Immature natural killer cell (primary cell): ENCODE results near the gene NELFA. TPM values are rescaled to one million over a fixed set of nuclear protein-coding genes. Genes with fewer than 3 reads are reported as not detected.

ENCODE experiments used
- DNase-seq, 3 donors: peaks; one replicate each; pipeline ENCODE4 v3.0.0; 2022; ENCODE audit warnings: mixed read lengths in 1 of 3
- H3K27ac Mint-ChIP-seq, 6 donors: one replicate each; pipeline ENCODE4 v1.8.0; 2020; ENCODE audit warnings: mixed read lengths in 6 of 6, mild to moderate bottlenecking in 5 of 6, inconsistent platforms in 4 of 6, moderate library complexity in 3 of 6
- H3K27me3 Mint-ChIP-seq, 3 donors: one replicate each; pipeline ENCODE4 v1.8.0; 2020 to 2021; ENCODE audit warnings: low read depth in 3 of 3, mild to moderate bottlenecking in 3 of 3, mixed read lengths in 3 of 3, moderate library complexity in 3 of 3, inconsistent platforms in 1 of 3
- H3K36me3 Mint-ChIP-seq, 3 donors: one replicate each; pipeline ENCODE4 v1.8.0; 2020; ENCODE audit warnings: mixed read lengths in 3 of 3, inconsistent platforms in 2 of 3, mild to moderate bottlenecking in 2 of 3
- H3K4me1 Mint-ChIP-seq, 2 donors: one replicate each; pipeline ENCODE4 v1.8.0; 2020; ENCODE audit warnings: inconsistent platforms in 2 of 2, mild to moderate bottlenecking in 2 of 2, mixed read lengths in 2 of 2, moderate library complexity in 1 of 2
- H3K4me3 Mint-ChIP-seq, 5 donors: one replicate each; pipeline ENCODE4 v1.8.0; 2020; ENCODE audit warnings: mild to moderate bottlenecking in 5 of 5, mixed read lengths in 5 of 5, inconsistent platforms in 3 of 5, moderate library complexity in 3 of 5
- H3K9me3 Mint-ChIP-seq, 6 donors: one replicate each; pipeline ENCODE4 v1.8.0; 2020; ENCODE audit warnings: mild to moderate bottlenecking in 6 of 6, mixed read lengths in 6 of 6, inconsistent platforms in 4 of 6, moderate library complexity in 3 of 6
- polyA plus RNA-seq, 3 donors: library from polyadenylated mRNA; unstranded; fragments of 300-500 nt; fragmentation: Illumina TruSeq; gene quantifications; one replicate each; pipeline ENCODE4 v1.2.3, GENCODE V29; 2021

NELFA gene
- 10 to 100 TPM in 2 of 3 donors, 1 to 10 TPM in 1; 6.0 to 28.6 (median 10.2) TPM for polyA plus RNA-seq

GRCh38 chr4:2008921-2009650 is at the start of gene NELFA:
NELFA (minus strand) TSS chr4:2008974; CDS start chr4:2008959, 15 bp downstream.
- DNase-seq = peak; percentile 96
- H3K27ac Mint-ChIP-seq = peak within 1 kb of the TSS; percentile 90 to 96 (median 93)
- peaks cover 27 to 38% of the 10 kb centered on the region in 2 donors for H3K4me1 Mint-ChIP-seq
- H3K36me3 Mint-ChIP-seq = peaks cover 0 to 8% (median 0%) of the 10 kb centered on the region in 3 donors
- peak within 1 kb of the TSS; percentile 86 to 95 (median 93) for H3K4me3 Mint-ChIP-seq
- no peaks in the 10 kb centered on the region for H3K9me3 Mint-ChIP-seq
- H3K27me3 Mint-ChIP-seq = peaks cover 6 to 20% (median 15%) of the 10 kb centered on the region in 3 donors

- DNase-seq = no peak
- H3K4me3 Mint-ChIP-seq = peak overlapping the region; percentile 42 to 79 (median 67)
- no peaks in the 10 kb centered on the region for H3K36me3 Mint-ChIP-seq
- H3K27me3 Mint-ChIP-seq = peaks cover 2 to 18% (median 8%) of the 10 kb centered on the region in 3 donors
- H3K27ac Mint-ChIP-seq = no peak overlapping the region
- peaks cover 0 to 3% of the 10 kb centered on the region in 2 donors for H3K4me1 Mint-ChIP-seq
- peaks cover 0 to under 1% (median 0%) of the 10 kb centered on the region in 6 donors for H3K9me3 Mint-ChIP-seq
Observed at GRCh38 chr4:2057382-2058065, 48.8 kb upstream of the NELFA start.

- no peaks in the 10 kb centered on the region for H3K36me3 Mint-ChIP-seq
- peaks cover 2 to 22% (median 13%) of the 10 kb centered on the region in 3 donors for H3K27me3 Mint-ChIP-seq
- H3K4me1 Mint-ChIP-seq = peaks cover 0 to 3% of the 10 kb centered on the region in 2 donors
- no peak overlapping the region for H3K27ac Mint-ChIP-seq
- H3K4me3 Mint-ChIP-seq = no peak overlapping the region
- no peak for DNase-seq
- H3K9me3 Mint-ChIP-seq = peaks cover 0 to 2% (median 0%) of the 10 kb centered on the region in 6 donors
Observed at GRCh38 chr4:2054217-2054616, 45.4 kb upstream of the NELFA start.

- Mint-ChIP-seq H3K27ac (no peak overlapping the region), H3K4me1 (no peaks in the 10 kb centered on the region), H3K9me3 (peaks cover 0 to 2% (median 0%) of the 10 kb centered on the region in 6 donors), H3K36me3 (no peaks in the 10 kb centered on the region), H3K27me3 (peaks cover 2 to 11% (median 9%) of the 10 kb centered on the region in 3 donors), H3K4me3 (no peak overlapping the region)
- no peak for DNase-seq
Observed at GRCh38 chr4:2051086-2051485, 42.3 kb upstream of the NELFA start.

GRCh38 chr4:2049811-2050210 is 41.0 kb upstream of the NELFA start:
- Mint-ChIP-seq H3K4me1 (no peaks in the 10 kb centered on the region), H3K9me3 (peaks cover 0 to 2% (median 0%) of the 10 kb centered on the region in 6 donors), H3K36me3 (no peaks in the 10 kb centered on the region), H3K27me3 (peaks cover 6 to 9% (median 8%) of the 10 kb centered on the region in 3 donors), H3K27ac (no peak overlapping the region), H3K4me3 (no peak overlapping the region)
- DNase-seq = no peak

GRCh38 chr4:2049381-2049780 is 40.6 kb upstream of the NELFA start:
- Mint-ChIP-seq H3K4me3 (no peak overlapping the region), H3K9me3 (peaks cover 0 to 2% (median 0%) of the 10 kb centered on the region in 6 donors), H3K27me3 (peaks cover 6 to 9% (median 8%) of the 10 kb centered on the region in 3 donors), H3K27ac (no peak overlapping the region), H3K4me1 (no peaks in the 10 kb centered on the region), H3K36me3 (no peaks in the 10 kb centered on the region)
- no peak for DNase-seq

GRCh38 chr4:2048831-2049230 is 40.1 kb upstream of the NELFA start:
- H3K9me3 Mint-ChIP-seq = peaks cover 0 to 2% (median 0%) of the 10 kb centered on the region in 6 donors
- peaks cover 6 to 8% (median 6%) of the 10 kb centered on the region in 3 donors for H3K27me3 Mint-ChIP-seq
- H3K4me3 Mint-ChIP-seq = no peak overlapping the region
- DNase-seq = no peak
- H3K27ac Mint-ChIP-seq = no peak overlapping the region
- no peaks in the 10 kb centered on the region for H3K4me1 Mint-ChIP-seq
- H3K36me3 Mint-ChIP-seq = no peaks in the 10 kb centered on the region

- DNase-seq = no peak
- Mint-ChIP-seq H3K4me3 (no peak overlapping the region), H3K27ac (no peak overlapping the region), H3K4me1 (no peaks in the 10 kb centered on the region), H3K36me3 (no peaks in the 10 kb centered on the region), H3K27me3 (peaks cover 6 to 10% (median 8%) of the 10 kb centered on the region in 3 donors), H3K9me3 (peaks cover 0 to 2% (median 0%) of the 10 kb centered on the region in 6 donors)
Observed at GRCh38 chr4:2047781-2048581, 39.2 kb upstream of the NELFA start.

- Mint-ChIP-seq H3K36me3 (no peaks in the 10 kb centered on the region), H3K4me1 (no peaks in the 10 kb centered on the region), H3K27me3 (peaks cover 6 to 13% (median 8%) of the 10 kb centered on the region in 3 donors), H3K27ac (no peak overlapping the region), H3K4me3 (no peak overlapping the region), H3K9me3 (no peaks in the 10 kb centered on the region)
- no peak for DNase-seq
Observed at GRCh38 chr4:2047031-2047660, 38.4 kb upstream of the NELFA start.

GRCh38 chr4:2046031-2046961 is 37.5 kb upstream of the NELFA start:
- Mint-ChIP-seq H3K4me1 (no peaks in the 10 kb centered on the region), H3K27me3 (peaks cover 6 to 10% (median 8%) of the 10 kb centered on the region in 3 donors), H3K27ac (no peak overlapping the region), H3K9me3 (no peaks in the 10 kb centered on the region), H3K4me3 (no peak overlapping the region), H3K36me3 (no peaks in the 10 kb centered on the region)
- no peak for DNase-seq

GRCh38 chr4:2045518-2045951 is 36.8 kb upstream of the NELFA start:
- no peaks in the 10 kb centered on the region for H3K4me1 Mint-ChIP-seq
- H3K27me3 Mint-ChIP-seq = peaks cover 4 to 8% (median 5%) of the 10 kb centered on the region in 3 donors
- H3K4me3 Mint-ChIP-seq = no peak overlapping the region
- H3K36me3 Mint-ChIP-seq = no peaks in the 10 kb centered on the region
- no peaks in the 10 kb centered on the region for H3K9me3 Mint-ChIP-seq
- no peak overlapping the region for H3K27ac Mint-ChIP-seq
- no peak for DNase-seq
